SH-SY5Y (cell line): ENCODE results near the gene PLXDC2.

Experiments
- GATA2 ChIP-seq: IDR thresholded peaks from 2 replicates; pipeline ENCODE4 v1.6.1; 2011; ENCODE audit warnings: mild to moderate bottlenecking, low read depth, low read length
- GATA3 ChIP-seq: IDR thresholded peaks from 2 replicates; pipeline ENCODE4 v1.6.1; 2011; ENCODE audit warnings: low read depth, mild to moderate bottlenecking, low read length, moderate library complexity

DNA sequence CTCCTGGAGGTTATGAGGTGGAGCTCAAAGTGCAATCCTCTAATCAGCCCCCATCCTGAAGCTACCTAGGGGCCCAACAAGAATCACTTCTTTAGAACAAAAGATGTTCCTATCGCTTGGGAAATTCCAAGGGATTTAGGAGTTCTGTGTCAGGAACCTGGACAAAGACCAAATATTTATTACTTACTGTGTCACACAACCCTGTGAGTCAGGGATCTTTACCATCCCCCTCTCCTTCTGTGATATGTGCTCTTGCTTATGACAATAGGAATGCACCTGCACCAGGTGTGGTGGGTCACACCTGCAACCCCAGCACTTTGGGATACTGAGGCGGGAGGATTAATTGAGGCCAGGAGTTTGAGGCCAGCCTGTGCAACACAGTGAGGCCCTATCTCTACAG is 485.8 kb downstream of the PLXDC2 start:
- TF ChIP-seq GATA3 = no peak
- no peak for TF ChIP-seq GATA2
